ENCODE results near the gene SERGEF. TPM values are rescaled to one million over a fixed set of nuclear protein-coding genes. Genes with fewer than 3 reads are reported as not detected.
"Not testable (repeated sequence)": the region's sequence is repeated elsewhere in the genome, so short reads cannot be mapped to it uniquely, and the experiment has no call there.

The SERGEF gene
- total RNA-seq, 2 donors from 2014 or later, result 34.6 to 39.8 TPM

- Mint-ChIP-seq H3K27me3 (no peaks in the 10 kb centered on the region), H3K27ac (no peak overlapping the region), H3K4me3 (no peak overlapping the region), H3K36me3 (ENCODE audit: low read depth) (peaks cover 14% of the 10 kb centered on the region), H3K4me1 (peaks cover 8% of the 10 kb centered on the region)
- DNase-seq (no peak), ATAC-seq (no peak)
- no peaks in the 10 kb centered on the region for H3K9me3 ChIP-seq (ENCODE audit: control insufficient read depth, low read length, poor library complexity, severe bottlenecking)
Observed at GRCh38 chr11:17877886-17878285, 135.0 kb downstream of the SERGEF start.

GRCh38 chr11:17876827-17877226 is 136.0 kb downstream of the SERGEF start:
- Mint-ChIP-seq H3K36me3 (ENCODE audit: low read depth) (peaks cover 14% of the 10 kb centered on the region), H3K27me3 (no peaks in the 10 kb centered on the region), H3K4me3 (no peak overlapping the region), H3K4me1 (peaks cover 6% of the 10 kb centered on the region), H3K27ac (no peak overlapping the region)
- H3K9me3 ChIP-seq (ENCODE audit: control insufficient read depth, low read length, poor library complexity, severe bottlenecking), result no peaks in the 10 kb centered on the region
- no peak for ATAC-seq
- no peak for DNase-seq

GRCh38 chr11:17875891-17876290 is 137.0 kb downstream of the SERGEF start:
- ATAC-seq, result no peak
- DNase-seq, result no peak
- no peak overlapping the region for H3K4me3 Mint-ChIP-seq
- H3K27me3 Mint-ChIP-seq, result no peaks in the 10 kb centered on the region
- H3K36me3 Mint-ChIP-seq (ENCODE audit: low read depth), result peaks cover 11% of the 10 kb centered on the region
- H3K27ac Mint-ChIP-seq, result no peak overlapping the region
- H3K4me1 Mint-ChIP-seq, result peaks cover 3% of the 10 kb centered on the region
- no peaks in the 10 kb centered on the region for H3K9me3 ChIP-seq (ENCODE audit: control insufficient read depth, low read length, poor library complexity, severe bottlenecking)

- Mint-ChIP-seq H3K27me3 (no peaks in the 10 kb centered on the region), H3K4me3 (no peak overlapping the region), H3K27ac (no peak overlapping the region), H3K36me3 (ENCODE audit: low read depth) (peaks cover 10% of the 10 kb centered on the region), H3K4me1 (peaks cover 3% of the 10 kb centered on the region)
- ATAC-seq, result no peak
- DNase-seq, result no peak
- no peaks in the 10 kb centered on the region for H3K9me3 ChIP-seq (ENCODE audit: control insufficient read depth, low read length, poor library complexity, severe bottlenecking)
Observed at GRCh38 chr11:17873586-17873985, 139.3 kb downstream of the SERGEF start.

- DNase-seq; H3K27me3 Mint-ChIP-seq; H3K36me3 Mint-ChIP-seq (ENCODE audit: low read depth); H3K4me1 Mint-ChIP-seq; H3K9me3 ChIP-seq (ENCODE audit: control insufficient read depth, low read length, poor library complexity, severe bottlenecking); H3K4me3 Mint-ChIP-seq; ATAC-seq; H3K27ac Mint-ChIP-seq: not testable (repeated sequence)
Observed at GRCh38 chr11:17868398-17868797, 144.4 kb downstream of the SERGEF start.

- Mint-ChIP-seq H3K27ac (no peak overlapping the region), H3K36me3 (ENCODE audit: low read depth) (peaks cover 3% of the 10 kb centered on the region), H3K27me3 (no peaks in the 10 kb centered on the region), H3K4me1 (no peaks in the 10 kb centered on the region), H3K4me3 (no peak overlapping the region)
- DNase-seq (no peak), ATAC-seq (no peak)
- H3K9me3 ChIP-seq (ENCODE audit: control insufficient read depth, low read length, poor library complexity, severe bottlenecking), result no peaks in the 10 kb centered on the region
Observed at GRCh38 chr11:17867341-17867740, 145.5 kb downstream of the SERGEF start.

GRCh38 chr11:17865765-17866428 is 146.9 kb downstream of the SERGEF start:
- Mint-ChIP-seq H3K27me3 (no peaks in the 10 kb centered on the region), H3K4me3 (no peak overlapping the region), H3K4me1 (peaks cover 3% of the 10 kb centered on the region), H3K27ac (no peak overlapping the region), H3K36me3 (ENCODE audit: low read depth) (peaks cover 6% of the 10 kb centered on the region)
- H3K9me3 ChIP-seq (ENCODE audit: control insufficient read depth, low read length, poor library complexity, severe bottlenecking), result no peaks in the 10 kb centered on the region
- DNase-seq, result no peak
- no peak for ATAC-seq

- peaks cover 9% of the 10 kb centered on the region for H3K36me3 Mint-ChIP-seq (ENCODE audit: low read depth)
- ATAC-seq, result no peak
- peaks cover 3% of the 10 kb centered on the region for H3K4me1 Mint-ChIP-seq
Observed at GRCh38 chr11:17864478-17864941, 148.3 kb downstream of the SERGEF start.

GRCh38 chr11:17861036-17861755 is 151.7 kb downstream of the SERGEF start:
- H3K4me3 Mint-ChIP-seq, result no peak overlapping the region
- H3K9me3 ChIP-seq (ENCODE audit: control insufficient read depth, low read length, poor library complexity, severe bottlenecking), result no peaks in the 10 kb centered on the region
- H3K27me3 Mint-ChIP-seq, result no peaks in the 10 kb centered on the region
- H3K36me3 Mint-ChIP-seq (ENCODE audit: low read depth), result peaks cover 8% of the 10 kb centered on the region
- H3K4me1 Mint-ChIP-seq, result peaks cover 18% of the 10 kb centered on the region
- no peak for ATAC-seq
- H3K27ac Mint-ChIP-seq, result no peak overlapping the region
- DNase-seq, result no peak

More at GRCh38 chr11:17864478-17864941, 148.3 kb downstream of the SERGEF start:
- Mint-ChIP-seq H3K27me3 (no peaks in the 10 kb centered on the region), H3K27ac (no peak overlapping the region), H3K4me3 (no peak overlapping the region)
- DNase-seq, result no peak
- H3K9me3 ChIP-seq (ENCODE audit: control insufficient read depth, low read length, poor library complexity, severe bottlenecking), result no peaks in the 10 kb centered on the region

- H3K9me3 ChIP-seq (ENCODE audit: control insufficient read depth, low read length, poor library complexity, severe bottlenecking), result no peaks in the 10 kb centered on the region
- Mint-ChIP-seq H3K4me3 (no peak overlapping the region), H3K27ac (no peak overlapping the region), H3K36me3 (ENCODE audit: low read depth) (peaks cover 11% of the 10 kb centered on the region), H3K27me3 (no peaks in the 10 kb centered on the region), H3K4me1 (peaks cover 25% of the 10 kb centered on the region)
- ATAC-seq (no peak), DNase-seq (no peak)
Observed at GRCh38 chr11:17859552-17859951, 153.3 kb downstream of the SERGEF start.

- Mint-ChIP-seq H3K27me3 (no peaks in the 10 kb centered on the region), H3K27ac (no peak overlapping the region)
Observed at GRCh38 chr11:17855531-17856290, 157.1 kb downstream of the SERGEF start.

GRCh38 chr11:17853280-17853679 is 159.6 kb downstream of the SERGEF start:
- Mint-ChIP-seq H3K36me3 (ENCODE audit: low read depth) (peaks cover 12% of the 10 kb centered on the region), H3K27ac (no peak overlapping the region), H3K4me1 (peaks cover 21% of the 10 kb centered on the region), H3K27me3 (no peaks in the 10 kb centered on the region), H3K4me3 (no peak overlapping the region)
- ATAC-seq (no peak), DNase-seq (no peak)
- no peaks in the 10 kb centered on the region for H3K9me3 ChIP-seq (ENCODE audit: control insufficient read depth, low read length, poor library complexity, severe bottlenecking)

More at GRCh38 chr11:17855531-17856290, 157.1 kb downstream of the SERGEF start:
- ATAC-seq (no peak), DNase-seq (no peak)
- no peak overlapping the region for H3K4me3 Mint-ChIP-seq
- H3K9me3 ChIP-seq (ENCODE audit: control insufficient read depth, low read length, poor library complexity, severe bottlenecking), result no peaks in the 10 kb centered on the region
- peaks cover 12% of the 10 kb centered on the region for H3K36me3 Mint-ChIP-seq (ENCODE audit: low read depth)
- peaks cover 26% of the 10 kb centered on the region for H3K4me1 Mint-ChIP-seq

GRCh38 chr11:17852246-17852645 is 160.6 kb downstream of the SERGEF start:
- ATAC-seq (no peak), DNase-seq (no peak)
- Mint-ChIP-seq H3K36me3 (ENCODE audit: low read depth) (peaks cover 13% of the 10 kb centered on the region), H3K4me3 (no peak overlapping the region), H3K27me3 (no peaks in the 10 kb centered on the region), H3K27ac (no peak overlapping the region), H3K4me1 (peaks cover 19% of the 10 kb centered on the region)
- H3K9me3 ChIP-seq (ENCODE audit: control insufficient read depth, low read length, poor library complexity, severe bottlenecking), result no peaks in the 10 kb centered on the region

Measured in T-helper 17 cell (primary cell).